IPS-18c (cell line): ENCODE measurements around the gene CD83.
"Not testable (repeated sequence)": the region's sequence is repeated elsewhere in the genome, so short reads cannot be mapped to it uniquely, and the experiment has no call there.

Experiments used
- H3K4me3 ChIP-seq: 2 replicates; pipeline ENCODE4 v1.7.0; 2013; ENCODE audit warnings: low read depth, mild to moderate bottlenecking, low read length, moderate library complexity; ENCODE audit not compliant: insufficient read depth
- H3K9me3 ChIP-seq: one replicate; pipeline ENCODE4 v1.6.1; 2013; ENCODE audit warnings: mild to moderate bottlenecking, low read length, moderate library complexity; ENCODE audit not compliant: control insufficient read depth, insufficient read depth

CD83 gene

DNA sequence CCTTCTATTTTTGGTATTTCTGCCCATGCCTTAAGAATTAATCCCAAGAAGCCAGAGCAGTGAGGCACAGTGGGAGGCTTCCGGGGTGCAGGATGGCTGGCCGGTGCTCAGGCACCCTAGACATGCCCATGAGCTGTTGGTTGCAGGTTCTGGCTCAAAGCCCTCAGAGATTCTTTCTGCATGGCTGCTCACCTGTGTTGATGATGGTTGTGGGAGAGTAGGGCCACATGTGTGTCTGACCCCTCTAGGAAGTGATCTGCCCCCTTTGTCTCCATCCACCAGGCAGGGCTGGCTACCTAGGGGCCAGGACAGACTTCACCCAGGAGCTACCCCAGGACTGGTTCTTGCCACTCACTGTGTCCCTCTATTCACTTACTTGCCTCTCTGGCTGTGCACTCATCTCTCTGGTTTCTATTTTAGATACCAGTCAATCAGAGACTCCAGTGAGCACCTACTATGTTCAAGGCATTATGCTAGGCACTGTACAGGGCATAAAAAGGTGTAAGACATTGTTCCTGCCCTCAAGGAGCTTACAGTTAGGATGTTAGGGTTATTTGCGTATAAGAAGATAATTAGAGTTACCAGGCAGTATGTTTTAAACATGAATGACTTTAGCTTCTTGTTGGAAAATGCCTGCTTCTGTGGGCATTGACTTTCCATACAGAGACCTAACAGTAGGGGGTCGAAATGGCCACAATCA, 16.8 kb downstream of the CD83 start:
- H3K4me3 ChIP-seq = no peak overlapping the region
- H3K9me3 ChIP-seq = no peaks in the 10 kb centered on the region

DNA sequence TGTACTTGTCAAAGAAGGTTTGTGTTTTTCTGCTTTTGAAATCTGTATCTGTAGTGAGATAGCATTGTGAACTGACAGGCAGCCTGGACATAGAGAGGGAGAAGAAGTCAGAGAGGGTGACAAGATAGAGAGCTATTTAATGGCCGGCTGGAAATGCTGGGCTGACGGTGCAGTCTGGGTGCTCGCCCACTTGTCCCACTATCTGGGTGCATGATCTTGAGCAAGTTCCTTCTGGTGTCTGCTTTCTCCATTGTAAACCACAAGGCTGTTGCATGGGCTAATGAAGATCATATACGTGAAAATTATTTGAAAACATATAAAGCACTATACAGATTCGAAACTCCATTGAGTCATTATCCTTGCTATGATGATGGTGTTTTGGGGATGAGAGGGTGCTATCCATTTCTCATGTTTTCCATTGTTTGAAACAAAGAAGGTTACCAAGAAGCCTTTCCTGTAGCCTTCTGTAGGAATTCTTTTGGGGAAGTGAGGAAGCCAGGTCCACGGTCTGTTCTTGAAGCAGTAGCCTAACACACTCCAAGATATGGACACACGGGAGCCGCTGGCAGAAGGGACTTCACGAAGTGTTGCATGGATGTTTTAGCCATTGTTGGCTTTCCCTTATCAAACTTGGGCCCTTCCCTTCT, 18.4 kb downstream of the CD83 start:
- Histone ChIP-seq H3K4me3 (no peak overlapping the region), H3K9me3 (no peaks in the 10 kb centered on the region)

DNA sequence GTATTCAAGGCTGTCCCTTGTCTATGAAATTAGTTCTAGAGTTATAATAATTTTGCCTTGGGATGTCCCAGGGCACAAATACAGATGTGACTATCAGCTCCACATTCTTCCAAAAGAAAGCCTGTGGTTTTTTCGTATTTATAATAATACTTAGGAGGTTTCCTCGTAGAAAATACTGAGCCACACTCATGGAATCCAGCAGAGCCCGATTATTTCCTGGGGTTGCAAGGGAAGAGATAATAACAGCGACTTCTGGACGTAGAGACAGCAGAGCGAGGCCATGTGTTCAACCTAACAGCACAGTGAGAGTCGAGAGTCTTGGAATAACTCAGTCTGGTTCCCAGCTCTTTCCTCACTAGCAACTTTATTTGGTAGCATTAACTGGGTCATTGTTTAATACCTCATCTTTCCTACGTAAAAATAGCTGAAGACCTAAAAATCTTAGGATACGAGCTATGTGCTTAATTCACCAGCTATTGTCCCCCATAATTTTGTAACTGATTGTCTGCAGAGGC, 21.2 kb downstream of the CD83 start:
- Histone ChIP-seq H3K4me3 (no peak overlapping the region), H3K9me3 (no peaks in the 10 kb centered on the region)

DNA sequence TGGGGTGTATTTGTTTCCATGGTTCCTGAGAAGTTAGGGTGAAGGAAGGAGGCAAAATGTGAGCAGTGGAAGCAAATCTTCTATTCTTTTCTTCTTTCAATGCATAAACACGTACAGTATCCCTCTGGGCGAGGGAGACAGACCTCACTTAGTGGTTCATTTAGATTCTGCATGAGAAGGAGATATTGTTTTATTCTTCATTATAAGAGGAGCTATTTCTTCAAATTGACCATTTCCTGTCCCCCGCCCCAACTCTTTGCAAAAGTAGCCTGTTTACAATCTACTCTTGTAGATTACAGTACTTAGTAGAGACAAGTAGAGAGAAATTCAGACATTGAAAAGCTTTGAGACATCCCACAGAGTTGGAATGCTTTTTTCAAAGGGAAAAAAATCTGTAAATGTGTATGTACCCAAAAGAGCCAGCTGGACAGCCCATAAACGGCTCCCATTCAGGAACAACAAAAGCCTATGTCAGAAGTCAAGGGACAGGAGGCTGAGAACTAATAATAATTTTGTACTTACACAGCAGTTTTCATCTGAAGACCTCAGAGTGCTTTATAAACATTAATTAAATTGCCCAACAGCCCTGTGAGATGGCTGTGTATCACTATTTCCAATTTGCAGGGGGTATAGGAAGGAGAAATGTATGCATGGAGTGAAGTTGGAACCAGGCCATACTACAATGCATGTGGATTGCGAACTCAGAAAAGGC, 23.9 kb downstream of the CD83 start:
- no peak overlapping the region for H3K4me3 ChIP-seq
- H3K9me3 ChIP-seq = no peaks in the 10 kb centered on the region

DNA sequence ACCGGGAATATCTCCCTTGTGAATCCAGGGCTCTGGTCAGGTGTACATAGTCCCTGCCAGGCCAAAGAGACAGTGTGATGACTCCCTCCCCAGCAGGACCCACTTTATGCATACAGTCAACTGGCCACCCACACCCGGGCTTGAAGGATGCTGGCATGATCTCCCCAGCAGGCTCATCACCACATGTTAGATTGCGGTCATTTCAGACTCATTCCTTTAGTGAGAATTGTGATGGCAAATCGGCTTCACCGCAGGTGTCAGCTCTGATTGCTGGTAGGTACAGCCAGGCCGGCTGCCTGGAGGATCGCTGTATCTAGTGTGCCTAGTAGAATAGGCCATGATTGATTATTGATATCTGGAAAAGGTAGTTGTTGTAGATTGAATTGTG, 24.5 kb downstream of the CD83 start:
- Histone ChIP-seq H3K4me3 (no peak overlapping the region), H3K9me3 (no peaks in the 10 kb centered on the region)

DNA sequence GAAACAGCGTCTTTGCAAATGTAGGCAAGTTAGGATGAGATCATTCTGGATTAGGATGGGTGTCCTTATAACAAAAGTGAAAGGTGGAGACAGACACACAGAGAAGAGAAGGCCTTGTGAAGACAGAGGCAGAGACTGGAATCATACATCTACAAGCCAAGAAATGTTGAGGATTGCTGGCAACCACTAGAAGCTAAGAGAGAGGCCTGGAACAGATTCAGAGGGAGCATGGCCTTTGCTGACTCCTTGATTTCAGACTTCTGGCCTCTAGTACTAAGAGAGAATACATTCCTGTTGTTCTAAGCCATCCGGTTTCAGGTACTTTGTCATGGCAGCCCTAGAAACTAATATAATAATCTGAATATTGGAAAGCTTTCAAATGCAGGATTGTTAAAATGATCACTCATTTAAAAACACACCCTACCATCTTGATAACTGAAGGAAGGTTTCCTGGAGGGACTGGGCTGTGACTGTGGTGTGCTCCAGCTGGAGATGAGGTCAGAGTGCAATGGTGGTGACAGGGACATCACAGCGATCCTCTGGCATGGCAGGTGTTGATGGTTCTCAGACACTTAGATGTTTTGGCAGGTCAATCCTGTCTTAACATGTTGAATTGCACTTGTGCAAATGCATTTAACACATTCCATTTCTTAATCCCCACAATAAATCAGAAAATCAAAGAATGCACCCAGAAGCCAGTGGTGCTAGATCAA, 25.1 kb downstream of the CD83 start:
- no peaks in the 10 kb centered on the region for H3K9me3 ChIP-seq
- H3K4me3 ChIP-seq = no peak overlapping the region

DNA sequence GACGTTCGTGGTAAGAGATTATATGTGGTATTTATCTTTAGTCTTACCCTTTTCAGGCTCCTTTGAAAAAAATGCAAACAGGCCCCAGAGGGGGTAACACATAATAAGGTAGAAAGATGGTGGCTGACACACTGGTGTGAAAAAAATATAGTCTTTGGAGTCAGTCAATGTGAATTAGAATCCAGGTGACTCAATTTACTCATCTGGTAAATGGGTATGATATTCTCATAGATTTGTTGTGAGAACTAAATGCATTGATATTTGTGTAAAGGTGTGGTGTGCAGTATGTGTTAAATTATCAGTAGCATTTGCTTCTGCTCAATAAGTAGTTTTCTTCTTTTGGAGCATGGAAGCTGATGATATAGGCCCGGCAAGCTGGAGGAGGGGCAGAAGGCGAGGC, 25.7 kb downstream of the CD83 start:
- Histone ChIP-seq H3K9me3 (no peaks in the 10 kb centered on the region), H3K4me3 (no peak overlapping the region)

DNA sequence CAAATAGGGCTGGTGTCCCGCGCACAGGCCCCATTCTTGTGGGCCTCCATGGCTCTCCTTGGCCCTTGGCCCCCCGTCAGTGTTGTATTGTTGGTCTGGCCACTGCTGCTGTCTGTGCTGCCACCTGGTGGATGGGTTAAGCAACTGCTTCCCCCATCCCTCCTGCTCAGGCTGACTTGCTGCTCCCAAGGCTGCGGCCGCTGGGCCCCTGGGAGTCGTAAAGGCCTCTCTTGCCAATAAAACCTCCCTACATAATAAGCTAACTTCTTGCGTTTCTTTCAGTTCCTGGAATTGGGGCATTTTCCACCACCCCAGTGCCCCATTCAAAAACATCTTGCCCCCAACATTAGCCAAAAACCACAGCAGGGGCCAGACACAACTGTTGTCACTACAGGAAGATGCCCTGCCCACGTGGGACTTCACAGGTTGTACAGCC, 27.1 kb downstream of the CD83 start:
- Histone ChIP-seq H3K9me3 (no peaks in the 10 kb centered on the region), H3K4me3 (no peak overlapping the region)

DNA sequence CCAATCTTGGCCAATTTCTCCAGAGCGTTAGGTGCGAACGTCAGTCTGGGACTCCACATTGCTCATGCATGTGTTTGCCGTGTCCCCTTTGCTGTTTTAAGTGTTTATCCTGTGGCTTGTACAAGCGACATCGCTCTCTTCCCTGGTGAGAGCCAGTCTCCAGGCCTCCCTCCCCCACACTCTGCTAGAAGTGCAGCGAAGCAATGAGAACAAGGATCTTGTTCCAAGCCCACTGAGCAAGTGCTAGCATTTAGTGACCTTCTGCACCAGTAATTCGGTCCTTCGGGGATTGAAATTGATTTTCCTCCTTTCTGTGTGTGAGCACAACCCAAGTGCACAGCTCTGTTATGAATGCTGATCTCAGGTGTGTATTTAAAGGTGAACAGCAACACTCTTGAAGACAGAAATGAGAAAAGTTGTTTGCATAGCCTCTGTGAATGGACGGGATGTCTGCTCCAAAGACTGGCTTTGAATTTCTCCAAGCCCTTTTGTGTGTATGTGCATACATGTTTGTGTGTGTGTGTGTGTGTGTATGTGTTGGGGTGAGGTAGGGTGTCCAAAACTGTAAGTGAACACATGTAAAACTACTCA, 29.0 kb downstream of the CD83 start:
- no peak overlapping the region for H3K4me3 ChIP-seq
- H3K9me3 ChIP-seq = no peaks in the 10 kb centered on the region

DNA sequence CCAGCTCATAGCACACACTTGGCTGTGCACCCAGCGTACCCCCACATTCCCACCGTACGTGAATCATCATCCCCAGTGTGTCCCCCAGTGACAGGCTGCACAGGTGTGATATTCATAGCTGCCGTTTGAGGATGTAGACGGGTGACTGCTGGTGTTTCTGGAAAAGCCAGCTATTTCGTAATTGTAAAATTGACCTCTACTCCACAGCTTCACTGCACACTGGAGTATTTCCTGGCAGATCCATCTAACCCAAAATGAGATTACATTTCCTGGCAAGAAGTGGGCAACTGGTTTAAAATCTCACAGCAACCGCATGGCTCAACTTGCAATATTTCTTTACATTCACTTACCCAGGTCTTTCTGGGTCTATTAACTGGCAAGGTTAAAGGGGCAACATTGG, 30.3 kb downstream of the CD83 start:
- H3K9me3 ChIP-seq = no peaks in the 10 kb centered on the region
- no peak overlapping the region for H3K4me3 ChIP-seq

DNA sequence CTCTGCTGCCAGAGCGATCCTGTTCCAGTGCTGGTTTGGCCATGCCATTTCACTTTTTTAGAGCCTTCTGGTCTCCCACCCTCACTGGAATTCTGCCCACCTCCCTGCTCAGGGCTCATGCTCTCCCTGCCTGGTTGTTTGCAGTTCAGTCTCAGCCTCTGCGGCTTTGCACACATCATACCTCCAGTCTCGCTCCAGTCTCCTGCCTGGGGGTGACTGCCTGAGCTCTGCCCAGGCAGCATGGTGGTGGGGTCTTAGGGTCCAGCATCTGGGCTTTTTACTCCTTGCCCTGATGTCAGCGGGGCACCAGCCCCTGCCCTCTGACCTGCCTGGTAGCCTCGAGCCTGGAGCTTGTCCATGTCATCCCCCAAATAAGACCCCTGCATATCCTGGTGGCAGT, 30.9 kb downstream of the CD83 start:
- Histone ChIP-seq H3K4me3 (no peak overlapping the region), H3K9me3 (no peaks in the 10 kb centered on the region)

DNA sequence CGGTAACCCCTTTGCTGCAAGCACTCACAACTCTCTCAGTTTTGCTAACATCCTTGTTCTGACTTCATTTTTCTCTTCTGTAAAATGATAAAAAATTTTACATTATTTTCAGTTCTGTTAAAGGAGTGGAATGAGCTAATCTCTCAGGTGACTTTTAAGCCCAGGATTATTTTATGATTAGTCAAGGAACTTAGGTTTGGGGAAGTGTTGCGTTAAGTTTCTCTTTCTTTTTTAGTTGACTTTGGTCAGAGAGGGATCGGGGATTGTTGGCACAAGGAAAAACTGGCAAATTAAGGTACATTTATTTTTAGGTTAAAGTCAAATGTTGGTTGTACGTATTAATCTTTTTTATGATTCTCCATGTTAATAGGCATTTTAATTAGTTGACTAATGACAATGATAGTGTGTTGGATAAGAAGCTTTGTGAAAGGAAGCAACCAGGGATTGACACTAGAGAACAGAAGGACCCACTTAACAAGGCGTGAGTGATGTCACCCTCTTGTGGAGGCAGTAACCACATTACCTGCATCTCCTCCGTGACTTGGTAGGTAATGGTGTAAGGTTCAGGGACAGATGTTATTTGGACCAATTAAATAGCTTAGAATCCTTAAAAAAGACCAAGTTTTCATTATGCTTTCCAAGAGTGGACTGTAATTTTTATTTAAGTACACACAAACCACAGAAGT, 31.6 kb downstream of the CD83 start:
- no peaks in the 10 kb centered on the region for H3K9me3 ChIP-seq

DNA sequence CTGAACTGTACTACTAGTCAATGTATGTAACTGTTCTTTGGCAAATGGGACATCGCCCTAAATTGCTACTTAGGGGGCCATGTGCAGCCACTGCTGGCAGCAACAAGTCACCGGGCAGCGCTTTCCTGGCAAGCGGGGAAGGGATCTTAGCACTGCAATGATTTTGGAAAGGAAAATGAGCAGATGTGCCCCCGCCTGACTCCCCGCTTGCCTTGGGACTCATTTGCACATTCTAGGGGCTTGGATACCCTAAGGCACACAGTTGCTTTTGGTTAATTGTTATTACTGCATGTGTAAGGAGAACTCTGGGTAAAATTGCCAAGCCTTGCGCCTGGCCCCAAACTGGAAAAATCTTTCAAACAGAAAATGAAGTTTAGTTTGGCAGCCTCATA, 32.2 kb downstream of the CD83 start:
- no peak overlapping the region for H3K4me3 ChIP-seq
- H3K9me3 ChIP-seq = no peaks in the 10 kb centered on the region

More for the DNA sequence above, 31.6 kb downstream of the CD83 start:
- no peak overlapping the region for H3K4me3 ChIP-seq

DNA sequence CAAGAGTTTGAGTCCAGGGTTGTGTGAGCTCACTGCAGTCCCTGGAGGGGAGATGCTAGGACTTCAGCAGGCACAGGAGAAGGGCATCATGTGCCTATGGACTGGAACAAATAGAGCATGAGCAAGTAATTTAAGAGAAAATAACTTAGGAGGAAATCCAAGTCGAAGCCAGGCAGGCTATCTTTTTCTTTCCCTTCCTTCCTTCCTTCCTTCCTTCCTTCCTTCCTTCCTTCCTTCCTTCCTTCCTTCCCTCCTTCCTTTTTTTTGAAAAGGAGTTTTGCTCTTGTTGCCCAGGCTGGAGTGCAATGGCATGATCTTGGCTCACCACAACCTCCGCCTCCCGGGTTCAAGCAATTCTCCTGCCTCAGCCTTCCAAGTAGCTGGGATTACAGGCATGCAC, 33.7 kb downstream of the CD83 start:
- H3K9me3 ChIP-seq, H3K4me3 ChIP-seq: not testable (repeated sequence)

DNA sequence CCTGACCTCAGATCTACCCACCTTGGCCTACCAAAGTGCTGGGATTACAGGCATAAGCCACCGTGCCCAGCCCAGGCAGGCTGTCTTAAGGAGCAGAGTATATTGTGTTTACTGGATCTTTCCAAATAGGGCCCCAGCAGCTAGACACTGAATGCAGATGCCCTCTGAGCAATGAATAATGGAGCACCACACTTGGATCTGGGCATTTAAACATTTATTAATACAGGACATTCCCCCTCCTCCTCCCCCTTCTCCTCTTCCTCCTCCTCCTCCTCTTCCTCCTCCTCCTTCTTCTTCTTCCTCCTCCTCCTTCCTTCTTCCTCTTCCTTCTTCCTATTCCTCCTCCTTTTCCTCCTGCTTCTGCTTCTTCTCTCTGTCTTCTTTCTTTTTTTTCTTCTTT, 34.2 kb downstream of the CD83 start:
- H3K4me3 ChIP-seq = no peak overlapping the region
- H3K9me3 ChIP-seq = no peaks in the 10 kb centered on the region

DNA sequence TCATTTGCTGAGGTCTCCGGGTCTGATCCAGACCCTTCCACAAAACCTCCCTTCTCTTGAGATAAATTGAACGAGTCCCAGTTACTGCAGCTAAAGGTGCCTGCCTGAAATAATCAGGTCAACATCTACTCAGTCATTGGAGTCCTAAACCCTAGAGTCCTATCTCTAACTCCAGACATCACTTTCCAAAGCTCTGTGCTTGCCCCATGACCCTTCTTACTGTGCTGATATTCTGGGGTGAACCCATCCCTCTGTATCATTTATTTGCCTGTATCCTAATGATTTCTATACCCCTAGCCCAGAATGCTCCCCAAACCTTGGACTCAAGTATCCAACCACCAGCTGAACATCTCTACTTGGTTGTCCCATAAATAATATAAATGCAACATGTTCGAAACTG, 35.7 kb downstream of the CD83 start:
- H3K4me3 ChIP-seq = no peak overlapping the region
- H3K9me3 ChIP-seq = no peaks in the 10 kb centered on the region

DNA sequence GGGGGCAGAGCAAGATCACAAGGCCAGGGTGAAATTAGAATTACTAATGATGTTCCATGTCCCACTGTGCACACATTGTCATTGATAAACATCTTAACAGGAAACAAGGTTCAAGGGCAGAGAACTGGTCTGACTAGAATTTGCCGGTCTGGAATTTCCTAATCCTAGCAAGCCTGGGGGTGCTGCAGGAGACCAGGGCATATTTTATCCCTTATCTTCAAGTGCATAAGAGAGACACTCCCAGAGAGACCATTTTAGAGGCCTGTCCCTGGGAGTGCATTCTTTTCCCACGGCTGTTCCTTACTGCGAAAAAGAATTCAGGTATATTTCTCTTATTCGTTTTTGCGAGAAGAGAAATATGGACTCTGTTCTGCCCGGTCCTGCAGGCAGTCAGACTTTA, 41.5 kb downstream of the CD83 start:
- no peaks in the 10 kb centered on the region for H3K9me3 ChIP-seq
- no peak overlapping the region for H3K4me3 ChIP-seq
